Measurements from ENCODE around the gene MELTF.

MELTF gene

GRCh38 chr3:197027151-197027895 lies 2.3 kb downstream of the MELTF start:
- DNase-seq (ENCODE audit: low read depth): peak; percentile 53

GRCh38 chr3:197026481-197026866 lies 3.1 kb downstream of the MELTF start:
- no peak for DNase-seq (ENCODE audit: low read depth)

GRCh38 chr3:197025736-197026480 lies 3.7 kb downstream of the MELTF start:
- DNase-seq (ENCODE audit: low read depth): no peak

GRCh38 chr3:197024881-197025735 lies 4.5 kb downstream of the MELTF start:
- no peak for DNase-seq (ENCODE audit: low read depth)

GRCh38 chr3:197023998-197024651 lies 5.5 kb downstream of the MELTF start:
- no peak for DNase-seq (ENCODE audit: low read depth)

- no peak for DNase-seq (ENCODE audit: low read depth)
These were observed 6.2 kb downstream of the MELTF start for GRCh38 chr3:197023241-197023997.

- no peak for DNase-seq (ENCODE audit: low read depth)
These were observed 7.0 kb downstream of the MELTF start for GRCh38 chr3:197022405-197023231.

GRCh38 chr3:197021729-197022404 lies 7.8 kb downstream of the MELTF start:
- DNase-seq (ENCODE audit: low read depth): no peak

GRCh38 chr3:197021231-197021630 lies 8.4 kb downstream of the MELTF start:
- DNase-seq (ENCODE audit: low read depth): no peak

GRCh38 chr3:197019535-197019934 lies 10.1 kb downstream of the MELTF start:
- DNase-seq (ENCODE audit: low read depth): no peak

GRCh38 chr3:197019021-197019420 lies 10.6 kb downstream of the MELTF start:
- DNase-seq (ENCODE audit: low read depth): no peak

- no peak for DNase-seq (ENCODE audit: low read depth)
These were observed 12.6 kb downstream of the MELTF start for GRCh38 chr3:197017003-197017402.

GRCh38 chr3:197015790-197016736 lies 13.6 kb downstream of the MELTF start:
- no peak for DNase-seq (ENCODE audit: low read depth)

GRCh38 chr3:197014942-197015575 lies 14.6 kb downstream of the MELTF start:
- DNase-seq (ENCODE audit: low read depth): no peak

- DNase-seq (ENCODE audit: low read depth): no peak
These were observed 15.6 kb downstream of the MELTF start for GRCh38 chr3:197014024-197014423.

- no peak for DNase-seq (ENCODE audit: low read depth)
These were observed 17.1 kb downstream of the MELTF start for GRCh38 chr3:197012540-197012883.

- no peak for DNase-seq (ENCODE audit: low read depth)
These were observed 17.7 kb downstream of the MELTF start for GRCh38 chr3:197011780-197012539.
